ENCODE results near the gene ZBTB26. TPM values are rescaled to one million over a fixed set of nuclear protein-coding genes. Genes with fewer than 3 reads are reported as not detected.
A peak's percentile ranks its signal among the peaks of the same experiment; 100 is the strongest.
"Not testable (repeated sequence)": the region's sequence is repeated elsewhere in the genome, so short reads cannot be mapped to it uniquely, and the experiment has no call there.

ZBTB26 gene
- polyA plus RNA-seq, 3 donors: 18.6 to 20.3 (median 20.0) TPM

- DNase-seq: no peak
These were observed 5.6 kb upstream of the ZBTB26 start for GRCh38 chr9:122936883-122937282.

GRCh38 chr9:122936464-122936863 is 5.2 kb upstream of the ZBTB26 start:
- DNase-seq: no peak

DNA sequence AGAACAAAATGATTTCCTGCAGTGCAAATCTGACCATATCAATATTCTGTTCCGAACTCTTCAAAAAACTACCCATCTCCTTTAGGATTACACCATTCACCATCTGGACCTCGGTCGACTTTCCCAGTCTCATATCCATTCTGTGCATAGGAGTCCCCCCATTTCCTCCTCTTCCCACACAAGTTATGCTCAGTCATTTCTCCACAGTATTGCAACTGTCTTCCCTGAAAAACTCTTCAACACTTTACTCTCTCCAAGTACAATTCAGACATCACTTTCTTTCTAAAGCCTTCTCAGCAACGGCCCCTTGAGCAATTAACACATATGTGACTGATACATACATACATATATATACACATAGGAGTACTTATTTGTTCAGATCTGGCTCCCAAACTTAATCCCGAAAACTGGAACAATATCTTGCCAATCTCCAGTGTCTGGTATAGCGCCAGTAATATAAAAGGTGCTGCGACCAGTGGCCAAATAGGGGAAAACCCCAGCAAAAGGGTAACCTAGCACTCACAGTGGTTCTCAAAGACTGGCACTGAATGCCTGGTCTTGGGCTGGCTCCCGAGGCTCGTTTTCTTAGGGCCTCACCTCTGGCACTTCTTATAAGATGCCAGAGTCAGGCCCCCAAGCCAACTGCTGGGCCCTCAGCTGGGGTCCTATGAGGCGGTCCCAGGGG is 629 bp downstream of the ZBTB26 start:
- no peak for DNase-seq

DNA sequence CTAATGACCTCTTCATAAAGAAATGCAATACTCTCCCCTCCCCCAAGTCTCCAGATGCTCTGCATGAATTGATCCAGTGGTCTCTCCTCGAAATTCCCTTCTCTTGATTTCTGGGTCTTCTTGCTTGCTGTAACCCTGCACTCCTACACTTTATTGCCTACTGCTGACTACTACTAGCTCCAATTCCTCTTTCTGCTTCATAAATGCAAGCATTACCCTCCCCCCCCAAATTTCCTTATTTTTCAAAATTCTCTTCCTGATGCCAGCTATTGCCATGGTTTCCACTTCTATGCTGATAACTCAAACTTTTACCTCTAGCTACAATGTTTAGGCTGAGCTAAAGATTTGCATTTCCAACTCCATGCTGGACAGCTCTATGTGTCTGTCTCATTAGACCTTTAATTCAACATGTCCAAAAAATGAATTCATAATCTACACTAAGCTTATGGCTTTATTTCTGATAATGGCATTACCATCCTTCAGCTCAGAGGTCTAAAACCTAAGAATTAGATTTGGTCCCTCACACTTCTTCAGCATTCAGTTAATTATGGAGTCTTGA is 1.4 kb downstream of the ZBTB26 start:
- no peak for DNase-seq

GRCh38 chr9:122923947-122924346 is 7.4 kb downstream of the ZBTB26 start:
- DNase-seq: no peak

GRCh38 chr9:122922713-122923112 is 8.6 kb downstream of the ZBTB26 start:
- no peak for DNase-seq

GRCh38 chr9:122918310-122918709 is 13.0 kb downstream of the ZBTB26 start:
- DNase-seq: no peak

GRCh38 chr9:122912964-122913673 is 18.2 kb downstream of the ZBTB26 start, which contains the start of gene ZBTB6:
ZBTB6 (minus strand) TSS chr9:122913323; CDS start chr9:122912072, 1,251 bp downstream.
- DNase-seq: peak; percentile 87

DNA sequence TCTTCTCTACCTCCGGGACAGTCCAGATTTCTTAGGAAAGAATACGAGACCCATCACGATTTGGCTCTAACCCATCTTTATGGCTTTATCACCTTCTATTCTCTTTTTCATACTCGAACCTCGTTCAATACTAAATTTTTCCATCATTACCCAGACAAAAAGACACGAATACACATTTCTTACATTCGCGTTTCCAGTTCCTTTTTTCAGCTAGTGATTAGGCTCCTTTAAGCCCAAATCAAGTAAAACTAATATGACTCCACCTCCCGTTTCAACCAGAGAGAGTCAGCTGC is 18.7 kb downstream of the ZBTB26 start:
- DNase-seq: no peak

DNA sequence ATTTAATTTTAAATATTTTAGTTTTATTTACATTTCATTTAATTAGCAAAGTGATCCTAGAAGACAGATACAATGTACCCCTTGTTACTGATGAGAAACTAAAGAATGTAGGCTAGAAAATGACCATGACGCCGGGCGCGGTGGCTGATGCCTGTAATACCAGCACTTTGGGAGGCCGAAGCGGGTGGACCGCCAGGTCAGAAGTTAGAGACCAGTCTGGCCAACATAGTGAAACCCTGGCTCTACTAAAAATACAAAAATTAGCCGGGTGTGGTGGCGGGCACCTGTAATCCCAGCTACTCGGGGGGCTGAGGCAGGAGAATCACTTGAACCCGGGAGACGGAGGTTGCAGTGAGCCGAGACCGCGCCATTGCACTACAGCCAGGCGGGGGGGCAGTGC is 25.2 kb downstream of the ZBTB26 start:
- DNase-seq: not testable (repeated sequence)

DNA sequence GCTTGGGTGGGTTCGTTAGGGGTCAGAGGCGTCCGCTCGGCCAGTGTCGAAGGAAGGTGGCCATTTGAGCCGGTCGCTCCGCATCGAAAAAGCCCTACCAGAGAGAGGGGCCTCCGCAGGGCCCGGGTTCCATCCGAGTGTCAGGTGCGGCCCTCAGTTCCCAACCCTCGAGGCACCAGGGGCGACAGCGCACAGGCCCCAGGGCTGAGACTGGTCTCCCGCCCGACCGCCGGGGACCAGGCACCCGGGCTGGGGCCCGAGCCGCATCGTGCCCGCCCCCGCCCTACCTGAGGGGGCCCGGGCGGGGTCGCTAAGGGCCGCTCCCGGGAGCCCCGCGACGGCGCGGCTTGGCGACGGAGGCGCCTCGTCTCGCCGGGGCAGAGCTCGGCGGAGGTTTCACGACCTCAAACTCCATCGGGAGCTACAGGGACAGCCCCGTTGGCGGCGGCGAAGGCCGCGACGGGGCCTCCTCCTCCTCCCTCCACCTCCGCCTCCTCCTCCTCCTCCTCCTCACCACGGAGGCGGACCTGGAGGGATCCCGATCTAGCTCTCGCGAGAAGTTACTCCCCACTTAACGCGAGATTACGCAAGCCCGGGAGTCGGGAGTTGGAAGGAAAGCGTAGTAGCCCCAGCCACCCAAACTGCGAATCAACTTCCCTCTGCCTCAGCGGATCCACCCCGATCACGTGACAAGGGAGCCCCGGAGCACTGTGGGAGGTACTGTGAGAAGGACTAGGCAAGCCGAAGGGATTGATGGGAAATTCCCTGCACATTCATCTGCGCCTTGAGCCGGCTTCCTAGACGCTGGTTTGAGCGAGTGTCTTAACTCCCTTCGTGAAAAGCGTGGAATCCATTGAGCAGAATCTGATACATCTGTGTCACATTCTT is 26.2 kb downstream of the ZBTB26 start, which contains the start of gene RC3H2:
Gene RC3H2, minus strand, starts transcription at position 537 of the 888 bp plus-strand sequence. CDS start 7,850 bp downstream, outside the sequence.
- DNase-seq: peak; percentile 100

GRCh38 chr9:122904466-122904822 is 26.9 kb downstream of the ZBTB26 start:
- DNase-seq: peak; percentile 30

- no peak for DNase-seq
These were observed 30.5 kb downstream of the ZBTB26 start for GRCh38 chr9:122900791-122901190.

DNA sequence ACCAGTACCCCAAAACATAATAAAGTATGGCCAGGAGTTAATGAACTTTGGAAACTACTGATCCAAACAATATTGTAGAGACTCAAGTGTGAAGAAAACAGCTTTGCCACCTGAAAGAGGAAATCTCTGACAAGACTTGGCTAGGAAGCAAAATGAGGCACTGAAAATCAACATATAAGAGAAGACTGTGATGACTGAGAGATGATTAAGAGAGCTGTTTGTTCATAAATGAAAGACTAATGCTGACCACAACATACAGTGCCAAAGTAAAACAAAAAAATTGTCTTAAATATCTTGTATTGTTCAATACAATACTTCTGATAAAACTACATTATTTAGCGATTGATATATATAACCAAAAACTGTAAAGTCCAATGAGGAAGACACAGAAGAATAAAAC is 33.3 kb downstream of the ZBTB26 start:
- DNase-seq: no peak

GRCh38 chr9:122888480-122888879 is 42.8 kb downstream of the ZBTB26 start:
- no peak for DNase-seq

DNA sequence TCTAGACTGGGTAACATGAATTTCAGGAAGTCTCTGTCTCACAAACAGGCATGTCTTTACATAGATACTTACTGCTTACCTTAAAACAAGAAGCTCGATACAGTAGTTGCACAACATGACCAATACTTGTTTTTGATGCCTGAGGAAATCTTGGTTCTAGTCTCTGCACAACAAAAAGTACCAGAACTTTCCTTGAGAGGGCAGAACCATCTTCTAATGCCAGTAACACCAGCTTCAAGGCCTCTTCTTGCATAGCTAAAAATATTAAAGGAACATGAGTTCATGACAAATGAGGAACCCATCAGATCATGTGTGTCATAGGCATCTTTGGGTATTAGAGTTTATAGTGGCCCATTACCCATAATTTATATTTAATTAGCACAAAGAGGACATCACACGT is 48.2 kb downstream of the ZBTB26 start:
- DNase-seq: no peak

- DNase-seq: no peak
These were observed 51.9 kb downstream of the ZBTB26 start for GRCh38 chr9:122879443-122879842.

DNA sequence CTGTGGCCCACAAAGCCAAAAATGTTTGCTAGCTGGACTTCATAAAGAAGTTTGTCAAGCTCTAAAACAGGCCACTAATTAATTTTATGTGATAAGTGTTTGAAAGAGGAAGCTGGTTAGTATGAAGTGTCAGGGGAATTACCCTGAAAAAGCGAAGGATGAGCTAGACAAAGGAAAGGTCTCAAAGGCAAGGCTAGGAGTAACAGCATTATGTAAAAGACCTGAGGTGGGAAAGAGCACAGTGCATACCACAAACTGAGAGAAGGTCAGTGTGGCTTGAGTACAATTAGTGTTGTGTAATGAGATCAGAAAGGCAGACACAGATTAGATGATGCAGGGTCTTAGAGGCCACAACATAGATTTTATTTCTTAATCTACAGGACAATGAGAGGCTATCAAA is 55.8 kb downstream of the ZBTB26 start:
- DNase-seq: no peak

DNA sequence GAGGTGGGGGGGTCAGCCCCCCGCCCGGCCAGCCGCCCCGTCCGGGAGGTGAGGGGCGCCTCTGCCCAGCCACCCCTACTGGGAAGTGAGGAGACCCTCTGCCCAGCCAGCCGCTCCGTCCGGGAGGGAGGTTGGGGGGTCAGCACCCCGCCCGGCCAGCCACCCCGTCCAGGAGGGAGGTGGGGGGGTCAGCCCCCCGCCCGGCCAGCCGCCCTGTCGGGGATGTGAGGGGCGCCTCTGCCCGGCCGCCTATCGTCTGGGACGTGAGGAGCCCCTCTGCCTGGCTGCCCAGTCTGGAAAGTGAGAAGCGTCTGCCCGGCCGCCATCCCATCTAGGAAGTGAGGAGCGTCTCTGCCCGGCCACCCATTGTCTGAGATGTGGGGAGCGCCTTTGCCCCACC is 64.0 kb downstream of the ZBTB26 start:
- not testable (repeated sequence) for DNase-seq

- no peak for DNase-seq
These were observed 65.2 kb downstream of the ZBTB26 start for GRCh38 chr9:122866079-122866478.
